HepG2 (cell line): ENCODE measurements around the gene GPR15LG. TPM values are rescaled to one million over a fixed set of nuclear protein-coding genes. Genes with fewer than 3 reads are reported as not detected.

Experiments
- ARNTL ChIP-seq: sonication (generic); formaldehyde crosslinking; IDR thresholded peaks from 2 replicates; pipeline ENCODE4 v1.4.0; 2020; ENCODE audit warnings: mild to moderate bottlenecking, missing genetic modification reagents
- BRD4 ChIP-seq: sonication (generic); formaldehyde crosslinking; IDR thresholded peaks from 2 replicates; pipeline ENCODE4 v1.4.0; 2020; ENCODE audit warnings: missing genetic modification reagents
- FOXA1 ChIP-seq, 2 experiments: fragments of 450-650 bp in 1 of 2; sonication (generic) in 1 of 2; formaldehyde crosslinking in 1 of 2; IDR thresholded peaks; 2 replicates each; pipeline versions ENCODE4 v1.4.0 to v1.6.1; 2016 to 2020; ENCODE audit warnings: missing genetic modification reagents in 1 of 2
- MYNN ChIP-seq: sonication (generic); formaldehyde crosslinking; IDR thresholded peaks from 2 replicates; pipeline ENCODE4 v1.4.0; 2020; ENCODE audit warnings: mild to moderate bottlenecking, low read depth, missing genetic modification reagents
- PHF5A ChIP-seq: IDR thresholded peaks from one replicate; pipeline ENCODE4 v1.6.1; 2018; ENCODE audit warnings: low read depth, missing genetic modification reagents; ENCODE audit not compliant: unreplicated experiment
- SKI ChIP-seq: fragments of 450-650 bp; IDR thresholded peaks from one replicate; pipeline ENCODE4 v1.6.1; 2018; ENCODE audit warnings: mild to moderate bottlenecking; ENCODE audit not compliant: partially characterized antibody
- SMYD3 ChIP-seq: sonication (generic); formaldehyde crosslinking; IDR thresholded peaks from 2 replicates; pipeline ENCODE4 v1.8.1; 2023; ENCODE audit warnings: mild to moderate bottlenecking, missing genetic modification reagents
- ZNF564 ChIP-seq: sonication (generic); formaldehyde crosslinking; IDR thresholded peaks from 2 replicates; pipeline ENCODE4 v1.8.1; 2023; ENCODE audit warnings: mild to moderate bottlenecking, missing genetic modification reagents
- ZNF780A ChIP-seq: sonication (generic); formaldehyde crosslinking; IDR thresholded peaks from 2 replicates; pipeline ENCODE4 v1.8.0; 2022; ENCODE audit warnings: mild to moderate bottlenecking, missing genetic modification reagents, moderate library complexity
- polyA plus RNA-seq, 8 experiments: library from polyadenylated mRNA; depleted of rRNA in 3 of 8; stranded (reverse) in 7 of 8; unstranded in 1 of 8; fragments of >200 nt; fragmentation: Illumina TruSeq in 4 of 8; extraction: Trizol in 4 of 8; gene quantifications; 2 replicates each; pipeline versions ENCODE4 v1.2.1 to v1.2.3, GENCODE V29; 2011 to 2016; ENCODE audit warnings: low read depth in 4 of 8, missing spikeins in 1 of 8, mixed read lengths in 1 of 8; ENCODE audit not compliant: insufficient read depth in 1 of 8
- total RNA-seq, 5 experiments: library from RNA; depleted of rRNA; stranded (reverse); fragments of >200 nt; fragmentation: Illumina TruSeq; extraction: Trizol; gene quantifications; 2 replicates each; pipeline ENCODE4 v1.2.3, GENCODE V29; 2016; ENCODE audit warnings: low read depth in 1 of 5
- TF ChIP-seq, protein P1 (sequence below), 2 experiments: sonication (generic) in 1 of 2; formaldehyde crosslinking in 1 of 2; IDR thresholded peaks; 2 replicates each; pipeline versions ENCODE4 v1.6.1 to v1.9.0; 2014 to 2022; ENCODE audit warnings: antibody characterized with exemption in 1 of 2, borderline replicate concordance in 1 of 2, inconsistent platforms in 1 of 2, low read depth in 1 of 2, missing genetic modification reagents in 1 of 2
- TF ChIP-seq, protein P2 (sequence below): sonication (generic); formaldehyde crosslinking; IDR thresholded peaks from 2 replicates; pipeline ENCODE4 v1.9.0; 2021; ENCODE audit warnings: missing genetic modification reagents, mild to moderate bottlenecking, borderline replicate concordance
- TF ChIP-seq, protein P3 (sequence below): sonication (generic); formaldehyde crosslinking; IDR thresholded peaks from 2 replicates; pipeline ENCODE4 v1.5.0; 2020; ENCODE audit warnings: missing genetic modification reagents, mild to moderate bottlenecking, borderline replicate concordance
- TF ChIP-seq, protein P4 (sequence below): sonication (generic); formaldehyde crosslinking; IDR thresholded peaks from 2 replicates; pipeline ENCODE4 v1.5.1; 2020; ENCODE audit warnings: mild to moderate bottlenecking, moderate library complexity, missing genetic modification reagents
- TF ChIP-seq, protein P5 (sequence below): sonication (generic); formaldehyde crosslinking; IDR thresholded peaks from 2 replicates; pipeline ENCODE4 v1.4.0; 2020; ENCODE audit warnings: mild to moderate bottlenecking, low read depth, missing genetic modification reagents

Gene GPR15LG
- total and polyA plus RNA-seq, 2 of the 13 experiments (the other 11 are each of a cell fraction or from before 2014, with no cell fraction given) = not detected

DNA sequence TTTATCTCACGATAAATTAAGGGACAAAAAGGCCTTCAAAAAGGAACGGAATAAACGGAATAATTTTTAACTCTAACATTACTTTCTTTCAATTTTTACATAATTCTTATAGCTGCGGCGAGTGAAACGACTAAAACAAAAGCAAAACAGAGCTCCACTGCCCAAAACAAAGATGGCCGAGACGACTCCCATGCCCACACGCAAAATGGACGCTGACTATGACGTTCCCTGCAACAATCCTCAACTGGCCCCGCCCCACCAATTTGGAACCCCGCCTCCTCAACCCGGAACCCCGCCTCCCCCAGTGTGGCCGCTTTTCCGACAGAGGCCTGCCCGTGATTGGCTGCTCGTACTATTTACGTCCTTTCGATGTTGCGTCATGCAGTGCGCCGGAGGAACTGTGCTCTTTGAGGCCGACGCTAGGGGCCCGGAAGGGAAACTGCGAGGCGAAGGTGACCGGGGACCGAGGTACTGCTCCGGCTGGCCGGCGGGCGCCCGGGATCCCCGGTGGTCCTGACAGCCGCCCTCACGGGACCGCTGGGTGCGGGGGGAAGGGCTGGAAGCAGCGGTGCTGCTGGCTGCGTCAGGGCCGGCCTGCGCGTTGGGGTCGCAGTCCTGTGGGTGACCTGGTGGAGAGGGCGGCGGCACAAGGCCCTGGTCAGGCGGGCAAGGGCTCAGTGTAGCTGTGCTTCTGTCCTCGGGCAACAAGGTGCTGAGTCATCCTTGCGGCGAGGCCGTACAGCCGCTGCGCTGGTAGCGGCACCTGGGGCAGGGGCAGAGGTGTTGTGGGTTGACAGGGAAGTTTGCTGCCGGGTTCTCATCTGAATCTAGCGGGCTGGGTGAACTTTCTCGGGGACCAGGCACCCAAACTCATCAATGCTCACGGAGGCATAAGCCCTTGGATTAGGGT, 34.2 kb upstream of the GPR15LG start, which contains the start of gene GHITM (continued):
- TF ChIP-seq, protein P1, sequence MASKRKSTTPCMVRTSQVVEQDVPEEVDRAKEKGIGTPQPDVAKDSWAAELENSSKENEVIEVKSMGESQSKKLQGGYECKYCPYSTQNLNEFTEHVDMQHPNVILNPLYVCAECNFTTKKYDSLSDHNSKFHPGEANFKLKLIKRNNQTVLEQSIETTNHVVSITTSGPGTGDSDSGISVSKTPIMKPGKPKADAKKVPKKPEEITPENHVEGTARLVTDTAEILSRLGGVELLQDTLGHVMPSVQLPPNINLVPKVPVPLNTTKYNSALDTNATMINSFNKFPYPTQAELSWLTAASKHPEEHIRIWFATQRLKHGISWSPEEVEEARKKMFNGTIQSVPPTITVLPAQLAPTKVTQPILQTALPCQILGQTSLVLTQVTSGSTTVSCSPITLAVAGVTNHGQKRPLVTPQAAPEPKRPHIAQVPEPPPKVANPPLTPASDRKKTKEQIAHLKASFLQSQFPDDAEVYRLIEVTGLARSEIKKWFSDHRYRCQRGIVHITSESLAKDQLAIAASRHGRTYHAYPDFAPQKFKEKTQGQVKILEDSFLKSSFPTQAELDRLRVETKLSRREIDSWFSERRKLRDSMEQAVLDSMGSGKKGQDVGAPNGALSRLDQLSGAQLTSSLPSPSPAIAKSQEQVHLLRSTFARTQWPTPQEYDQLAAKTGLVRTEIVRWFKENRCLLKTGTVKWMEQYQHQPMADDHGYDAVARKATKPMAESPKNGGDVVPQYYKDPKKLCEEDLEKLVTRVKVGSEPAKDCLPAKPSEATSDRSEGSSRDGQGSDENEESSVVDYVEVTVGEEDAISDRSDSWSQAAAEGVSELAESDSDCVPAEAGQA (IDR thresholded peaks at IDR 0.05; ENCODE audit: low read depth) = peak; percentile 99
- TF ChIP-seq, protein P1 (CRISPR knock-in tag; IDR thresholded peaks at IDR 0.05; ENCODE audit: borderline replicate concordance) = 0 out of 2 replicates have a peak, but pooled peaks have one; percentile 53
- TF ChIP-seq, protein P2, sequence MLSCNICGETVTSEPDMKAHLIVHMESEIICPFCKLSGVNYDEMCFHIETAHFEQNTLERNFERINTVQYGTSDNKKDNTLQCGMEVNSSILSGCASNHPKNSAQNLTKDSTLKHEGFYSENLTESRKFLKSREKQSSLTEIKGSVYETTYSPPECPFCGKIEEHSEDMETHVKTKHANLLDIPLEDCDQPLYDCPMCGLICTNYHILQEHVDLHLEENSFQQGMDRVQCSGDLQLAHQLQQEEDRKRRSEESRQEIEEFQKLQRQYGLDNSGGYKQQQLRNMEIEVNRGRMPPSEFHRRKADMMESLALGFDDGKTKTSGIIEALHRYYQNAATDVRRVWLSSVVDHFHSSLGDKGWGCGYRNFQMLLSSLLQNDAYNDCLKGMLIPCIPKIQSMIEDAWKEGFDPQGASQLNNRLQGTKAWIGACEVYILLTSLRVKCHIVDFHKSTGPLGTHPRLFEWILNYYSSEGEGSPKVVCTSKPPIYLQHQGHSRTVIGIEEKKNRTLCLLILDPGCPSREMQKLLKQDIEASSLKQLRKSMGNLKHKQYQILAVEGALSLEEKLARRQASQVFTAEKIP (CRISPR knock-in tag) = no peak
- TF ChIP-seq PHF5A (CRISPR knock-in tag) (no peak), ZNF564 (CRISPR knock-in tag) (peak; percentile 31; the same call in 1 of the 2 replicates), MYNN (CRISPR knock-in tag) (0 out of 2 replicates have a peak, but pooled peaks have one; percentile 47), SKI (peak; percentile 36), BRD4 (CRISPR knock-in tag) (peak; percentile 75), SMYD3 (CRISPR knock-in tag) (0 out of 2 replicates have a peak, but pooled peaks have one; percentile 52), FOXA1 (IDR thresholded peaks at IDR 0.05) (no peak), FOXA1 (CRISPR knock-in tag; IDR thresholded peaks at IDR 0.05) (peak; percentile 35; the same call in 1 of the 2 replicates), ARNTL (CRISPR knock-in tag) (peak; percentile 44; the same call in 1 of the 2 replicates), ZNF780A (CRISPR knock-in tag) (0 out of 2 replicates have a peak, but pooled peaks have one; percentile 52)
- TF ChIP-seq, protein P3, sequence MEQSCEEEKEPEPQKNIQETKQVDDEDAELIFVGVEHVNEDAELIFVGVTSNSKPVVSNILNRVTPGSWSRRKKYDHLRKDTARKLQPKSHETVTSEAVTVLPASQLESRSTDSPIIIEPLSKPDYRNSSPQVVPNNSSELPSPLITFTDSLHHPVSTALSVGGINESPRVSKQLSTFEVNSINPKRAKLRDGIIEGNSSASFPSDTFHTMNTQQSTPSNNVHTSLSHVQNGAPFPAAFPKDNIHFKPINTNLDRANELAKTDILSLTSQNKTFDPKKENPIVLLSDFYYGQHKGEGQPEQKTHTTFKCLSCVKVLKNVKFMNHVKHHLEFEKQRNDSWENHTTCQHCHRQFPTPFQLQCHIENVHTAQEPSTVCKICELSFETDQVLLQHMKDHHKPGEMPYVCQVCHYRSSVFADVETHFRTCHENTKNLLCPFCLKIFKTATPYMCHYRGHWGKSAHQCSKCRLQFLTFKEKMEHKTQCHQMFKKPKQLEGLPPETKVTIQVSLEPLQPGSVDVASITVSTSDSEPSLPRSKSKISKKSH (CRISPR knock-in tag) = peak; percentile 87
- TF ChIP-seq, protein P4, sequence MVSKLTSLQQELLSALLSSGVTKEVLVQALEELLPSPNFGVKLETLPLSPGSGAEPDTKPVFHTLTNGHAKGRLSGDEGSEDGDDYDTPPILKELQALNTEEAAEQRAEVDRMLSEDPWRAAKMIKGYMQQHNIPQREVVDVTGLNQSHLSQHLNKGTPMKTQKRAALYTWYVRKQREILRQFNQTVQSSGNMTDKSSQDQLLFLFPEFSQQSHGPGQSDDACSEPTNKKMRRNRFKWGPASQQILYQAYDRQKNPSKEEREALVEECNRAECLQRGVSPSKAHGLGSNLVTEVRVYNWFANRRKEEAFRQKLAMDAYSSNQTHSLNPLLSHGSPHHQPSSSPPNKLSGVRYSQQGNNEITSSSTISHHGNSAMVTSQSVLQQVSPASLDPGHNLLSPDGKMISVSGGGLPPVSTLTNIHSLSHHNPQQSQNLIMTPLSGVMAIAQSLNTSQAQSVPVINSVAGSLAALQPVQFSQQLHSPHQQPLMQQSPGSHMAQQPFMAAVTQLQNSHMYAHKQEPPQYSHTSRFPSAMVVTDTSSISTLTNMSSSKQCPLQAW (CRISPR knock-in tag) = peak; percentile 52; the same call in 1 of the 2 replicates
- TF ChIP-seq, protein P5, sequence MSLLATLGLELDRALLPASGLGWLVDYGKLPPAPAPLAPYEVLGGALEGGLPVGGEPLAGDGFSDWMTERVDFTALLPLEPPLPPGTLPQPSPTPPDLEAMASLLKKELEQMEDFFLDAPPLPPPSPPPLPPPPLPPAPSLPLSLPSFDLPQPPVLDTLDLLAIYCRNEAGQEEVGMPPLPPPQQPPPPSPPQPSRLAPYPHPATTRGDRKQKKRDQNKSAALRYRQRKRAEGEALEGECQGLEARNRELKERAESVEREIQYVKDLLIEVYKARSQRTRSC (CRISPR knock-in tag) = no peak
